GM12873 (cell line): Measurements from ENCODE around the gene PDE4B.

Experiments used
- CTCF ChIP-seq: IDR thresholded peaks from 2 replicates; pipeline ENCODE4 v1.5.1; 2012; ENCODE audit warnings: low read depth, mild to moderate bottlenecking, moderate library complexity, low read length, control low read depth; ENCODE audit not compliant: insufficient read depth; ENCODE audit errors: missing control alignments

PDE4B gene

GRCh38 chr1:66396212-66396890 is 603.7 kb downstream of the PDE4B start:
- no peak for TF ChIP-seq CTCF

GRCh38 chr1:66397192-66397591 is 604.5 kb downstream of the PDE4B start:
- TF ChIP-seq CTCF = no peak

- TF ChIP-seq CTCF = no peak
These were observed 607.3 kb downstream of the PDE4B start for GRCh38 chr1:66399888-66400529.

- TF ChIP-seq CTCF = no peak
These were observed 608.0 kb downstream of the PDE4B start for GRCh38 chr1:66400660-66401059.

GRCh38 chr1:66401244-66401643 is 608.5 kb downstream of the PDE4B start:
- TF ChIP-seq CTCF = no peak

GRCh38 chr1:66402194-66402593 is 609.5 kb downstream of the PDE4B start:
- no peak for TF ChIP-seq CTCF

GRCh38 chr1:66403007-66403731 is 610.5 kb downstream of the PDE4B start:
- TF ChIP-seq CTCF = peak; percentile 37
